ENCODE results near the gene PRRG1.

PRRG1 gene

DNA sequence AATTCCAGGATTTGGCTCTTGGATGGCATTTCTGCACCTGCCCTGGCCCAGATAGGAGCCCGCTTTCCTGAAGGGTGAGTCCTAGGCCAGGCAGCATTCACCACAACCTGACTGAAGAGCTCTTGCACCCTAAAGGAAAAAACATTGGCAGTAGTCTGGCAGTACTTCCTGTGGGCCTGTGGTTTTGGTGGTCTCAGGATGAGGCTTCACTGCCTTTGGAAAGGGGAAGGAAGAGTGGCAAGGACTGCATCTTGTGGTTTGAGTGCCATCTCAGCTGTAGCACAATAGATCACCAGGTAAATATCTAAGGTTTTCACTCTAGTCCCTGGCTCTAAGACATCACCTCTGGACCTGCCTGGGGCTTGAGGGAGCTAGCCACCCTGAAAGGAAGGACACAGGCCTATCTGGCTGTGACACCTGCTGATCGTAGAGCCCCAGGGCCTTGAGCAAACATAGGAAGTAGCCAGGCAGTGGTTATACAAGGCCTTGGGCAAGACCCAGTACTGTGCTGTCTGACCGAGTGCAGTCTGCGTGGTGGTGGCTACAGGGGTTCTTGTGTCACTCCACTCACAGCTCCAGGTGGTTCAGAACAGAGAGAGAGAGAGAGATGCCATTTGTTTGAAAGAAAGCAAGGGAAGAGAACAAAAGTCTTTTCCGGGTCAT lies 28.5 kb upstream of the PRRG1 start:
- H3K36me3 ChIP-seq, result no peaks in the 10 kb centered on the region
- H3K4me1 ChIP-seq, result no peaks in the 10 kb centered on the region
- DNase-seq, result no peak
- no peaks in the 10 kb centered on the region for H3K27me3 ChIP-seq
- H3K9me3 ChIP-seq, result no peaks in the 10 kb centered on the region
- TF ChIP-seq, protein P1, sequence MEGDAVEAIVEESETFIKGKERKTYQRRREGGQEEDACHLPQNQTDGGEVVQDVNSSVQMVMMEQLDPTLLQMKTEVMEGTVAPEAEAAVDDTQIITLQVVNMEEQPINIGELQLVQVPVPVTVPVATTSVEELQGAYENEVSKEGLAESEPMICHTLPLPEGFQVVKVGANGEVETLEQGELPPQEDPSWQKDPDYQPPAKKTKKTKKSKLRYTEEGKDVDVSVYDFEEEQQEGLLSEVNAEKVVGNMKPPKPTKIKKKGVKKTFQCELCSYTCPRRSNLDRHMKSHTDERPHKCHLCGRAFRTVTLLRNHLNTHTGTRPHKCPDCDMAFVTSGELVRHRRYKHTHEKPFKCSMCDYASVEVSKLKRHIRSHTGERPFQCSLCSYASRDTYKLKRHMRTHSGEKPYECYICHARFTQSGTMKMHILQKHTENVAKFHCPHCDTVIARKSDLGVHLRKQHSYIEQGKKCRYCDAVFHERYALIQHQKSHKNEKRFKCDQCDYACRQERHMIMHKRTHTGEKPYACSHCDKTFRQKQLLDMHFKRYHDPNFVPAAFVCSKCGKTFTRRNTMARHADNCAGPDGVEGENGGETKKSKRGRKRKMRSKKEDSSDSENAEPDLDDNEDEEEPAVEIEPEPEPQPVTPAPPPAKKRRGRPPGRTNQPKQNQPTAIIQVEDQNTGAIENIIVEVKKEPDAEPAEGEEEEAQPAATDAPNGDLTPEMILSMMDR (IDR thresholded peaks at IDR 0.05), result no peak
- no peak overlapping the region for H3K4me3 ChIP-seq
- intact Hi-C loops (cut with DNase I; ENCODE audit: low total_unique reads), result no loop called here
- H3K27ac ChIP-seq, result no peak overlapping the region

DNA sequence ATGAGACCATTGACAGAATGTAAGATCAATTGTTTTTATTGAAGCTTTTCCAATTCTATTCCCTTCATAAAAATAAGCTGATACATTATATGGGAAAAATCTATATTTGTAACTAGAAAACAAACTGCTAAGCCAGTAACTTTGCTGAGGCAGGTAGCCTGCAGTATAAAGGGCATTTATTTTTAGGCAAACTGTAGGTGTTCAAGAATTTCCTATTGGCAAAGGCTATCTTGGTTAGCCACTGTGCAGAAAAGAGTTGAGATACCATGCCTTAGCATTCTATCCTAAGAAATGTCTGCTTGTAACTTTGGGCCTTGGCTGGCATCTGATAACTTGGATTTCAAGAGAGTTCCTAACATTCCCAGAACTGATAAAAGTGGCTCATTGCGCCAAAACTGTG lies 18.5 kb upstream of the PRRG1 start:
- no peaks in the 10 kb centered on the region for H3K9me3 ChIP-seq
- TF ChIP-seq, protein P1 (IDR thresholded peaks at IDR 0.05), result no peak
- intact Hi-C loops (cut with DNase I; ENCODE audit: low total_unique reads), result no loop called here
- no peaks in the 10 kb centered on the region for H3K36me3 ChIP-seq
- H3K27ac ChIP-seq, result no peak overlapping the region
- H3K4me1 ChIP-seq, result no peaks in the 10 kb centered on the region
- no peak for DNase-seq
- no peak overlapping the region for H3K4me3 ChIP-seq
- H3K27me3 ChIP-seq, result no peaks in the 10 kb centered on the region

DNA sequence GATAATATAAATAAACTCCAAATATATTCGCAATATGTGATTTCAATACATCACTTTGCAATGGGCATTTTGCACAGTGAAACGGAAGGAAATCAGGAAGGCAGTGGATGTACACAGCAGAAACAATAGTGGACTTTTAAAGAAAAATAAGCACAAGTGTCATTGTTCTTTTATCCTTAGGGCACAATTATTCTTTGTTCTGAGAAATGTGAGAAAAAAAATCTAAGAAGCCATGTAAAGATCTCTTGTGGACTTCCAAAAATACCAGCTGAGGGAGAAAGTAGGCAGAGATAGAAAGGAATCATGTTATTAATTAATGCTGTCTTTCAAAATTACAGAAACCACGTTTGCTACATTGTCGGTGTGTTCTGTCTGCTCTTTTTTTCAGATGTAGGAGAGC lies 17.6 kb upstream of the PRRG1 start:
- Histone ChIP-seq H3K27ac (no peak overlapping the region), H3K36me3 (no peaks in the 10 kb centered on the region), H3K27me3 (no peaks in the 10 kb centered on the region), H3K4me3 (no peak overlapping the region), H3K9me3 (no peaks in the 10 kb centered on the region), H3K4me1 (no peaks in the 10 kb centered on the region)
- TF ChIP-seq, protein P1 (IDR thresholded peaks at IDR 0.05), result no peak
- intact Hi-C loops (cut with DNase I; ENCODE audit: low total_unique reads), result no loop called here
- no peak for DNase-seq

DNA sequence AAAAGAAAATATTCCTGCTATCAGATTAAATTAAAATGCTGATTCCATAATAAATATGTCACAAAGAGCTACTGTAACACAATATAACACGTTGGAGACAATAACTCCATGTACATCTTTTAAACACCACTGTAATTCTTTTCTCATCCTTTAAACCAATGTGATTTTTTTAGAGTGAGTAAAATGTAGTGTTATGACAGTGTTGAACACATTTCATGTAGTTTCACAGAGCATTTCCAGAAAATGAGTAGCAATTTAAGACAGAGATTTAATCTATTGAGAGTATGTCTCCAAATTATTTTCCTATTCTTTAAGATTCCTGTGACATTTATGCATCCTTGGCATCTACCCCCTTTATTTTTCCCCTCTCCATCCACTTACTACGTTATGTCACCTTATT lies 17.1 kb upstream of the PRRG1 start:
- no peak for DNase-seq
- TF ChIP-seq, protein P1 (IDR thresholded peaks at IDR 0.05), result no peak
- Histone ChIP-seq H3K27me3 (no peaks in the 10 kb centered on the region), H3K4me1 (no peaks in the 10 kb centered on the region), H3K27ac (no peak overlapping the region), H3K4me3 (no peak overlapping the region), H3K36me3 (no peaks in the 10 kb centered on the region), H3K9me3 (no peaks in the 10 kb centered on the region)
- intact Hi-C loops (cut with DNase I; ENCODE audit: low total_unique reads), result no loop called here

DNA sequence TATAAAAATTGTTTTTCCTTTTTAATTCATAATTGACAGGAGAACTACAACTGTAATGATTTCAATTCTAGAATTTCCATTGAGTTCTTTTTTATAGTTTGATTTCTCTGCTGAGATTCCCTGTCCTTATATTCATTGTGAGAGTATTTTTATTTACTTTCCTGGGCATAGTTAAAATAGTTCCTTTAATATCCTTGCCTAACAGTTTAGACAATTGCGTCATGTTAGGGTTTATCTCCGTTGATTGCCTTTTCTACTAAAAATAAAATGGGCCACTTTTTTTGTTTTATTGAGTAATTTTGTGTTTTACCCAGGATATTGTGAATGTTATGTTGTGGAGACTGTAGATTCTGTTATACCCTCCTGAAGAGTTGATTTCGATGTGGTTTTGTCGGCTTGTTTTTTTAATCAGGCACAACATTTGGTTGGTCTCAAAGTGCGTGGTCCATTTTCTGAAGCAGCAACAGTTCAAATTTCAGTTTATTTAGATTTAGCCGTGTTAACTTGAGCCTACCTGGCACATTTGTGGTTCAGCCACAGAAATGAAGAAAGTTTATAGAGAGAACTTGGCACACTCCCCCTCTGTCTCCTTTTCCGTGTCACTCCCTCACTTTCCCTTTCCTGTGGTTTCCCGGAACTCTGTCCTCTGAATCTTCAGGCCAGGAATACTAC lies 16.0 kb upstream of the PRRG1 start:
- TF ChIP-seq, protein P1 (IDR thresholded peaks at IDR 0.05), result no peak
- Histone ChIP-seq H3K4me1 (no peaks in the 10 kb centered on the region), H3K9me3 (no peaks in the 10 kb centered on the region), H3K27ac (no peak overlapping the region), H3K4me3 (no peak overlapping the region), H3K27me3 (no peaks in the 10 kb centered on the region), H3K36me3 (no peaks in the 10 kb centered on the region)
- intact Hi-C loops (cut with DNase I; ENCODE audit: low total_unique reads), result no loop called here
- DNase-seq, result no peak

All from tibial artery (tissue), 4 donors.